GM19455 (cell line): ENCODE data around the gene STK38.
A peak's percentile ranks its signal among the peaks of the same experiment; 100 is the strongest.
"Not testable (repeated sequence)": the region's sequence is repeated elsewhere in the genome, so short reads cannot be mapped to it uniquely, and the experiment has no call there.

Source experiments
- ATAC-seq: cut with Tn5 transposase; IDR thresholded peaks from one replicate; pipeline ENCODE4 v1.9.1; 2021; ENCODE audit not compliant: unreplicated experiment

Gene STK38

DNA sequence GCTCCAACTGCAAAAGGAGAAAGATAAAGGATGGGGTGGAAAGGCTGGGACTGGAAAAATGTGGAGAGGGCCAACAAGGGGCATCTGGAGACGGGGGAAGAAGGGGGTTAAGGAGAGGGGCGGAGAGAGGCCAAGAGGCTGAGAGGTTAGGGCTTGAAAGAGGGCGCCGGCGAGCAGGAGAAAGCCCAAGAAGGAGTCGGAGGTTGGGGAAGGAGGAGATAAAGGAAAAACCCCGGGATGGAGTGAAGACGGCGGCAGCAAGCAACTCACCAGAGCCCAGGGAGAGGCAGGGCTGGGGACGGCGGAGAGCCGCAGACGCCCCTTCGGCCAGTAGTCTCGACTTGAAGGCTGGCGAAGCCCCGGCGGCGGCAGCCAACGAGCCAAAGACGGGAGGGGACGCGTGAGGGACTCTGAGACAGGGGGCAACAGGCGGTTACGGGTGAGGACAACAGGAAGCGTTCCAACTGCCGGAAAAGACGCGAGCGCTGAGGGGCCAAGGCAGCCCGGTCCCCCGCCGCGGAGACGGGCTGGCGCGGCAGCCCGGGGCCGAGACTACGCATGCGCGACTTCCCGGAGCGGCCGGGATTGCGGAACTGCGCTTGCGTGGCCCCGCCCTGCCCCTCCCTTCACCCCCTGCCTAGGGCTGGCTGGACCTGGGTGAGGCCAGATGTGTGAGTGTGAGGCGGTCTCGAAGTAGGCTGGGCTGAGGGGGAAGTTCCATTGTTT is at the start of gene STK38:
TSS of gene STK38 (minus strand) at position 560 of the 726 bp plus-strand sequence. CDS start 7,277 bp downstream, outside the sequence.
- ATAC-seq = peak; percentile 74

GRCh38 chr6:36596356-36596755 is 49.1 kb upstream of the STK38 start:
- no peak for ATAC-seq

GRCh38 chr6:36594816-36595643 is 47.8 kb upstream of the STK38 start:
- no peak for ATAC-seq

GRCh38 chr6:36594029-36594815 is 46.9 kb upstream of the STK38 start, which contains the start of gene SRSF3:
Gene SRSF3, plus strand, starts transcription at chr6:36594362. Its CDS starts 2,401 bp downstream, at chr6:36596763.
- ATAC-seq = peak; percentile 72

DNA sequence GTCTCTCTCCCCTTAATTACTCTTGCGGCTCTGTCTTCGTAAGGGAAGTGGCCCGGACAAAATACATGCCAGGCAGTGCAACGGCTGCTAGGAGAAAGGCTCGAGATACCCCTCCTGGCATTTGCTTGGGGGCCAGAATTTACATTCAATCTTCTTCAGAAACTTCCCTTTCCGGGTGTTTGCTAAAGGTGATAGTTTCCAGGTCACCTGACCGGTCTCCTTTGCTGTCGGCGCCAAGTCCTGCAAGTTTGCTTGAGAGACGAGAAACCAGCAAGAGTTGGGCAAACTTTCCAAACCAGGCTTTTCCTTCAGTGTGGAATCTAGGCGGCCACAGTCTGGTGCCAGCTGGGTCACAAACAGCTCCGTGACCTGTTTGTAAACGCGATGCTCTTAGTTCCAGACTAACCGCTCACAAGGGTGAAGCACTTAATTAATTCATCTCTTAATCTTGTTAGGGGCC is 46.3 kb upstream of the STK38 start:
- peak; percentile 16 for ATAC-seq

- ATAC-seq = no peak
These were observed 45.0 kb upstream of the STK38 start for GRCh38 chr6:36592221-36592655.

DNA sequence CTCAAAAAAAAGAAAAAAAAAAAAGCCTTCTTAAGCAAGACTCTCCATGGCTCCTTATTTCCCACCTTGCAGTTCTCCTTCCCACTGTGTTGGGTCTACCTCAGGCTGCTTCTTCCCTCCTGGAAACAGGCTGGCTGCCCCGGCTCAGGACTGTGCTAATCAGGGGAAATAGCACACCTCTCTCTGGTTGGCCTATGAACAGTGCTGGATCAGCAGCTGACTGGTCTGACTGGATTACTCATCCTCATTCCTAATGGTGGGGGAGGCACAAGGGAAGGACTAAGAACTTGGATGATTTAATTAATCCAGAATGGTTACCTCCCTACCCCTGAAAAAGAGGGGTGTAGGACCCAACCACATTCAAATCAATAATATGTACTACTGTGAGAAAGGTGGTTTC is 43.0 kb upstream of the STK38 start:
- no peak for ATAC-seq

DNA sequence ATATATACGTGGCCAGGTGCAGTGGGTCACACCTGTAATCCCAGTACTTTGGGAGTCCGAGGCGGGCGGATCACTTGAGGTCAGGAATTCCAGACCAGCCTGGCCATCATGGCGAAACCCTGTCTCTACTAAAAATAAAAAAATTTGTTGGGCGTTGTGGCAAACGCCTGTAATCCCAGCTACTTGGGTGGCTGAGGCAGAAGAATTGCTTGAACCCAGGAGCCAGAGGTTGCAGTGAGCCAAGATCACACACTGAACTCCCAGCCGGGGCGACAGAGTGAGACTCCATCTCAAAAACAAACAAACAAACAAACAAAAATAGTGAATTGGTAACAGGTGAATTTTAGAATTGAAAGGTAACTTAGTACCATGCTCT is 41.7 kb upstream of the STK38 start:
- ATAC-seq = not testable (repeated sequence)

- ATAC-seq = no peak
These were observed 39.3 kb upstream of the STK38 start for GRCh38 chr6:36586606-36587005.

- no peak for ATAC-seq
These were observed 34.4 kb upstream of the STK38 start for GRCh38 chr6:36581716-36582115.

- ATAC-seq = no peak
These were observed 32.9 kb upstream of the STK38 start for GRCh38 chr6:36580184-36580526.

- no peak for ATAC-seq
These were observed 31.2 kb upstream of the STK38 start for GRCh38 chr6:36578431-36578830.

GRCh38 chr6:36578030-36578429 is 30.8 kb upstream of the STK38 start:
- no peak for ATAC-seq

DNA sequence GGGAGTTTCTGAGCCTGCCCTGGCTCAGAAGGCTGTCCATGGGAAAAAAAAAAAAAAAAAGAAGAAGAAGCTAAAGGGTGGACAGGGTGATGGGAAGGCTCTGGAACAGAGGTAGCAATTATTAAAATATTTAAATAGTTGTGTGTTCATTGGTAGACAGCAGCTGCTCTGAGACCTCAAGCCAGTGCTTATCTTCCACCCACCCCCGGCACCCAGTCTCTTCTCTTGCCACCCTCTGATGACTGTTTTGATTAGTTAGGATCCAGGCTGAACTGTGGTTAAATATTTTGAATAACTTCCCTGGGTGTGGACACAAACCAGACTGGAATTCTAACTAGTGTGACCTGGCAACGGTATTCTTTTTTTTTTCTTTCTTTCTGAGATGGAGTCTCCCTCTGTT is 30.0 kb upstream of the STK38 start:
- no peak for ATAC-seq

DNA sequence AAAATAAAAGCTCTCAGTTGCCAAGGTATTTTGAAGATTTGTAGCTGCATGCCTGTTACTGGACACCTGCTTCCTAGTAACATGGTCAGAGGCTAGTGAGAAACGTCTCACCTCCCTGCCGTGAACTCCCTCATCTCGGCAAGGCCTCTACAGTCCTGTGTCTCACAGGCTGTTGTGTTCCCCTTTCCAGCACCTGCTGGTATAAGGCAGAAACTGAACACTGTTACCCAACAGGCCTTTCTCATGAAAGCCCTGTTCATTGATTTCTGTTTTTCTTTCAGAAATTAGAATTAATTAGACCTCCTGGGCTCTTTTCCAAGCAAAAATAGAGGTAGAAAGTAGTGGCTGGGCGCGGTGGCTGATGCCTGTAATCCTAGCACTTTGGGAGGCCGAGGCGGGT is 29.3 kb upstream of the STK38 start:
- ATAC-seq = no peak

DNA sequence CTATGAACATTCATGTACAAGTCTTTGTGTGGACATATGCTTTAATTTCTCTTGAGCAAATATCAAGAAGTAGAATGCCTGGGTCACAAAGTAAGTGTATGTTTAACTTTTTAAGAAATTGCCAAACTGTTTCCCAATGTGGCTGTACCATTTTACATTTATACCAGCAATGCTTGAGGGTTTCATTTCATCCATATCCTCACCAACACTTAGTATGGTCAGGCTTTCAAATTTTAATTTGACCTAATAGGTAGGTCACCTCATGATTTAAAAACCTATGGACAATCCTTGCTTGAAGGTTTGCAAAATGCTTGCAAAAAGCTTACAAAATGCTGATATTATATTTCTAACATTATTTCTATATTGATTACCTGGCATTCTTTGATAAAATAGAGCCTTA is 27.4 kb upstream of the STK38 start:
- ATAC-seq = no peak

DNA sequence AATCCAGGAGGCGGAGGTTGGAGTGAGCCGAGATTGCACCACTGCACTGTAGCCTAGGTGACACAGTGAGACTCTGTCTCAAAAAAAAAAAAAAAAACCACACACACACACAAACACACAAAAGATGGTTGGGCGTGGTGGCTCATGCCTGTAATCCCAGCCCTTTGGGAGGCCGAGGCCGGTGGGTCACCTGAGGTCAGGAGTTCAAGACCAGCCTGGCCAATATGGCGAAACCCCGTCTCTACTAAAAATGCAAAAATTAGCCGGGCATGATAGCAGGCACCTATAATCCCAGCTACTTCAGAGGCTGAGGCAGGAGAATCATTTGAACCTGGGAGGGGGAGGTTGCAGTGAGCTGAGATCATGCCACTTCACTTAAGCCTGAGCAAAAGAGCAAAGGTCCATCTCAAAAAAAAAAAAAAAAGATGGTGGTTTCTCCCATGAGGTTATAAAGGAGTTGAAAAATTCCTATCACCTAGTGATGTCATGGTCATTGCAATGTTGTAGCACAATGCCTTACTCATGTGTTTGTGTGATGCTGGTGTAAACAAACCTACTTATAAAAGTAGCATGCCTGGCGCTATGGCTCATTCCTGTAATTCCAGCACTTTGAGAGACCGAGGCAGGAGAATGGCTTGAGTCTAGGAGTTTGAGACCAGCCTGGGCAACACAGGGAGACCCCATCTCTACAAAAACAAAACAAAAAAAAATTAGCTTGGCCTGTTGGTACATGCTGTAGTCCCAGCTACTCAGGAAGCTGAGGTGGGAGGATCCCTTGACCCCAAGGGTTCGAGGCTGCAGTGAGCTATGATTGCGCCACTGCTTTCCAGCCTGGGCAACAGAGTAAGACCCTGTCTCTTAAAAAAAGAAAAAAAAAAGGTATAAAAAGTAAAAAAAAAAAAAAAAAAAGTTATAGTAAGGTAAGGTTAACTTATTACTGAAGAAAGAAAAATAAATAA is 25.4 kb upstream of the STK38 start:
- not testable (repeated sequence) for ATAC-seq

GRCh38 chr6:36571122-36572043 is 24.1 kb upstream of the STK38 start:
- no peak for ATAC-seq

- ATAC-seq = no peak
These were observed 23.0 kb upstream of the STK38 start for GRCh38 chr6:36570264-36570663.
